Measurements from ENCODE around the gene MARK2. TPM values are rescaled to one million over a fixed set of nuclear protein-coding genes. Genes with fewer than 3 reads are reported as not detected.

Gene MARK2
- total RNA-seq, 2 donors from 2014 or later = 39.7 to 39.8 TPM

- TF ChIP-seq CTCF (conservative IDR thresholded peaks at IDR 0.05) = no peak
Measured at GRCh38 chr11:63833048-63833447, 5.9 kb upstream of the MARK2 start.

GRCh38 chr11:63834535-63835157 lies 4.3 kb upstream of the MARK2 start:
- no peak for TF ChIP-seq CTCF (conservative IDR thresholded peaks at IDR 0.05)
- Mint-ChIP-seq H3K4me1 (peaks cover 6% of the 10 kb centered on the region), H3K27me3 (ENCODE audit: insufficient read depth) (no peaks in the 10 kb centered on the region), H3K4me3 (no peak overlapping the region), H3K27ac (no peak overlapping the region), H3K9me3 (no peaks in the 10 kb centered on the region), H3K36me3 (ENCODE audit: low read depth) (no peaks in the 10 kb centered on the region)
- H3K9ac ChIP-seq (ENCODE audit: extremely low read depth, low read length, poor library complexity, severe bottlenecking) = no peak overlapping the region
- no peaks in the 10 kb centered on the region for H3K9me3 ChIP-seq (ENCODE audit: control insufficient read depth, low read length)
- no peak for DNase-seq
- no peaks in the 10 kb centered on the region for H3K27me3 ChIP-seq (ENCODE audit: control insufficient read depth, insufficient read depth, low read length, poor library complexity, severe bottlenecking)
- no peaks in the 10 kb centered on the region for H3K4me1 ChIP-seq (ENCODE audit: control insufficient read depth, insufficient read depth, low read length)
- H3K4me3 ChIP-seq (ENCODE audit: low read length) = no peak overlapping the region
- H3K36me3 ChIP-seq (ENCODE audit: control insufficient read depth, insufficient read depth, low read length) = no peaks in the 10 kb centered on the region
- WGBS, 2 experiments (ENCODE audit: insufficient coverage in 1 of 2, insufficient read length in 1 of 2) = 90 to 92% methylated on average over 4 to 12 of the region's 12 CpGs
- H3K27ac ChIP-seq (ENCODE audit: low read depth, low read length) = no peak overlapping the region

More at GRCh38 chr11:63833048-63833447, 5.9 kb upstream of the MARK2 start:
- no peaks in the 10 kb centered on the region for H3K4me1 ChIP-seq (ENCODE audit: control insufficient read depth, insufficient read depth, low read length)
- DNase-seq = no peak
- peaks cover 2% of the 10 kb centered on the region for H3K4me1 Mint-ChIP-seq
- no peak overlapping the region for H3K4me3 Mint-ChIP-seq
- H3K36me3 ChIP-seq (ENCODE audit: control insufficient read depth, insufficient read depth, low read length) = no peaks in the 10 kb centered on the region
- 94 to 100% methylated on average over 2 of the region's 2 CpGs for WGBS, 2 experiments (ENCODE audit: insufficient coverage in 1 of 2, insufficient read length in 1 of 2)
- H3K9me3 ChIP-seq (ENCODE audit: control insufficient read depth, low read length) = no peaks in the 10 kb centered on the region
- no peaks in the 10 kb centered on the region for H3K9me3 Mint-ChIP-seq
- no peak overlapping the region for H3K27ac Mint-ChIP-seq
- H3K9ac ChIP-seq (ENCODE audit: extremely low read depth, low read length, poor library complexity, severe bottlenecking) = no peak overlapping the region
- H3K36me3 Mint-ChIP-seq (ENCODE audit: low read depth) = peaks cover 4% of the 10 kb centered on the region
- H3K27me3 Mint-ChIP-seq (ENCODE audit: insufficient read depth) = no peaks in the 10 kb centered on the region
- H3K27me3 ChIP-seq (ENCODE audit: control insufficient read depth, insufficient read depth, low read length, poor library complexity, severe bottlenecking) = no peaks in the 10 kb centered on the region
- H3K27ac ChIP-seq (ENCODE audit: low read depth, low read length) = no peak overlapping the region
- H3K4me3 ChIP-seq (ENCODE audit: low read length) = no peak overlapping the region

GRCh38 chr11:63835158-63835545 lies 3.8 kb upstream of the MARK2 start:
- Mint-ChIP-seq H3K4me3 (no peak overlapping the region), H3K9me3 (no peaks in the 10 kb centered on the region), H3K36me3 (ENCODE audit: low read depth) (no peaks in the 10 kb centered on the region), H3K4me1 (peaks cover 11% of the 10 kb centered on the region), H3K27ac (no peak overlapping the region), H3K27me3 (ENCODE audit: insufficient read depth) (no peaks in the 10 kb centered on the region)
- no peak overlapping the region for H3K27ac ChIP-seq (ENCODE audit: low read depth, low read length)
- TF ChIP-seq CTCF (conservative IDR thresholded peaks at IDR 0.05) = no peak
- 92% methylated on average over 6 of the region's 6 CpGs for WGBS, 2 experiments (ENCODE audit: insufficient coverage in 1 of 2, insufficient read length in 1 of 2)
- H3K9ac ChIP-seq (ENCODE audit: extremely low read depth, low read length, poor library complexity, severe bottlenecking) = no peak overlapping the region
- no peaks in the 10 kb centered on the region for H3K9me3 ChIP-seq (ENCODE audit: control insufficient read depth, low read length)
- DNase-seq = no peak
- no peaks in the 10 kb centered on the region for H3K4me1 ChIP-seq (ENCODE audit: control insufficient read depth, insufficient read depth, low read length)
- no peak overlapping the region for H3K4me3 ChIP-seq (ENCODE audit: low read length)
- no peaks in the 10 kb centered on the region for H3K27me3 ChIP-seq (ENCODE audit: control insufficient read depth, insufficient read depth, low read length, poor library complexity, severe bottlenecking)
- no peaks in the 10 kb centered on the region for H3K36me3 ChIP-seq (ENCODE audit: control insufficient read depth, insufficient read depth, low read length)

Data from endodermal cell (in vitro differentiated cells).